WTC11 (cell line): ENCODE data around the gene ZNHIT1. TPM values are rescaled to one million over a fixed set of nuclear protein-coding genes. Genes with fewer than 3 reads are reported as not detected.

Experiments used
- ATAC-seq: fragments of 200-7000 bp; cut with Tn5 transposase; 2 replicates; pipeline ENCODE4 v1.10.0; 2021; ENCODE audit warnings: mild to moderate bottlenecking, moderate library complexity
- CTCF ChIA-PET: fragments of 300-600 bp; sonication (Branson Sonifier 250); formaldehyde crosslinking; loops from one replicate; lab custom pipeline; 2021; ENCODE audit warnings: antibody characterized with exemption; lab: Charles Lee
- POLR2A ChIA-PET: fragments of 350-600 bp; sonication (Branson Sonifier 250); formaldehyde crosslinking; loops from one replicate; lab custom pipeline; 2021; ENCODE audit warnings: antibody characterized with exemption; lab: Charles Lee
- DNase-seq: peaks from one replicate; pipeline ENCODE4 v3.0.0; 2021; ENCODE audit warnings: low spot score
- H3K27ac Mint-ChIP-seq: 2 replicates; pipeline ENCODE4 v1.8.0; 2021; ENCODE audit warnings: mixed read lengths
- H3K27me3 Mint-ChIP-seq: 2 replicates; pipeline ENCODE4 v1.8.0; 2021; ENCODE audit warnings: low read depth, mild to moderate bottlenecking, moderate library complexity, mixed read lengths
- H3K36me3 Mint-ChIP-seq: 2 replicates; pipeline ENCODE4 v1.8.0; 2021; ENCODE audit warnings: mixed read lengths
- H3K4me1 Mint-ChIP-seq: 2 replicates; pipeline ENCODE4 v1.8.0; 2022; ENCODE audit warnings: mixed read lengths
- H3K4me3 Mint-ChIP-seq: 2 replicates; pipeline ENCODE4 v1.8.0; 2021; ENCODE audit warnings: mild to moderate bottlenecking, moderate library complexity, mixed read lengths
- H3K9me3 Mint-ChIP-seq: 2 replicates; pipeline ENCODE4 v1.8.0; 2021; ENCODE audit warnings: mixed read lengths
- CTCF ChIP-seq: fragments of 200-600 bp; IDR thresholded peaks from 2 replicates; pipeline ENCODE4 v1.8.0; 2022; ENCODE audit warnings: antibody characterized with exemption
- E2F5 ChIP-seq: sonication (generic); formaldehyde crosslinking; IDR thresholded peaks from 2 replicates; pipeline ENCODE4 v1.8.1; 2022; ENCODE audit warnings: mild to moderate bottlenecking, moderate library complexity, missing genetic modification reagents
- ERG ChIP-seq: fragments of 250-450 bp; sonication (Bioruptor Pico); IDR thresholded peaks from 2 replicates; pipeline ENCODE4 v1.8.0; 2021; ENCODE audit warnings: mild to moderate bottlenecking
- ESRRA ChIP-seq: sonication (generic); formaldehyde crosslinking; IDR thresholded peaks from 2 replicates; pipeline ENCODE4 v1.8.1; 2022; ENCODE audit warnings: mild to moderate bottlenecking, missing genetic modification reagents, borderline replicate concordance
- ETV6 ChIP-seq: sonication (generic); formaldehyde crosslinking; IDR thresholded peaks from 2 replicates; pipeline ENCODE4 v1.8.1; 2022; ENCODE audit warnings: mild to moderate bottlenecking, missing genetic modification reagents
- FOXP1 ChIP-seq: sonication (generic); formaldehyde crosslinking; IDR thresholded peaks from 2 replicates; pipeline ENCODE4 v1.8.0; 2022; ENCODE audit warnings: missing genetic modification reagents, mild to moderate bottlenecking, moderate library complexity, borderline replicate concordance
- GABPB1 ChIP-seq: sonication (generic); formaldehyde crosslinking; IDR thresholded peaks from 2 replicates; pipeline ENCODE4 v1.8.1; 2023; ENCODE audit warnings: mild to moderate bottlenecking, missing genetic modification reagents
- IRF1 ChIP-seq: sonication (generic); formaldehyde crosslinking; IDR thresholded peaks from 2 replicates; pipeline ENCODE4 v1.8.0; 2023; ENCODE audit warnings: missing genetic modification reagents
- JUN ChIP-seq: sonication (generic); formaldehyde crosslinking; IDR thresholded peaks from 2 replicates; pipeline ENCODE4 v1.8.0; 2023; ENCODE audit warnings: mild to moderate bottlenecking, missing genetic modification reagents
- MLX ChIP-seq: sonication (generic); formaldehyde crosslinking; IDR thresholded peaks from 2 replicates; pipeline ENCODE4 v1.8.1; 2023; ENCODE audit warnings: mild to moderate bottlenecking, missing genetic modification reagents, moderate library complexity
- NFYB ChIP-seq: sonication (generic); formaldehyde crosslinking; conservative IDR thresholded peaks from 2 replicates; pipeline ENCODE4 v1.8.0; 2022; ENCODE audit warnings: low read depth, missing genetic modification reagents
- NR1H2 ChIP-seq: sonication (generic); formaldehyde crosslinking; IDR thresholded peaks from 2 replicates; pipeline ENCODE4 v1.9.0; 2021; ENCODE audit warnings: mild to moderate bottlenecking, moderate library complexity, missing genetic modification reagents
- NR2C2 ChIP-seq: sonication (generic); formaldehyde crosslinking; IDR thresholded peaks from 2 replicates; pipeline ENCODE4 v1.8.0; 2022; ENCODE audit warnings: mild to moderate bottlenecking, missing genetic modification reagents
- NR3C1 ChIP-seq: sonication (generic); formaldehyde crosslinking; conservative IDR thresholded peaks from 2 replicates; pipeline ENCODE4 v1.8.1; 2023; ENCODE audit warnings: low read depth, mild to moderate bottlenecking, missing genetic modification reagents
- OVOL2 ChIP-seq: fragments of 250-450 bp; sonication (Bioruptor Pico); IDR thresholded peaks from 2 replicates; pipeline ENCODE4 v1.9.0; 2021; ENCODE audit warnings: mild to moderate bottlenecking, borderline replicate concordance
- RELA ChIP-seq: sonication (generic); formaldehyde crosslinking; IDR thresholded peaks from 2 replicates; pipeline ENCODE4 v1.8.1; 2022; ENCODE audit warnings: missing genetic modification reagents, mild to moderate bottlenecking, borderline replicate concordance
- RORB ChIP-seq: fragments of 250-450 bp; sonication (Bioruptor Pico); IDR thresholded peaks from 2 replicates; pipeline ENCODE4 v1.9.0; 2021; ENCODE audit warnings: mild to moderate bottlenecking
- SMAD3 ChIP-seq: sonication (generic); formaldehyde crosslinking; IDR thresholded peaks from 2 replicates; pipeline ENCODE4 v1.8.0; 2022; ENCODE audit warnings: missing genetic modification reagents, mild to moderate bottlenecking, borderline replicate concordance
- TEAD4 ChIP-seq: sonication (generic); formaldehyde crosslinking; IDR thresholded peaks from 2 replicates; pipeline ENCODE4 v1.8.0; 2022; ENCODE audit warnings: mild to moderate bottlenecking, missing genetic modification reagents
- ZBTB21 ChIP-seq: sonication (generic); formaldehyde crosslinking; IDR thresholded peaks from 2 replicates; pipeline ENCODE4 v1.8.1; 2023; ENCODE audit warnings: mild to moderate bottlenecking, missing genetic modification reagents, borderline replicate concordance
- ZNF232 ChIP-seq: sonication (generic); formaldehyde crosslinking; IDR thresholded peaks from 2 replicates; pipeline ENCODE4 v1.8.0; 2022; ENCODE audit warnings: mild to moderate bottlenecking, missing genetic modification reagents
- ZNF396 ChIP-seq: fragments of 250-450 bp; sonication (Bioruptor Pico); IDR thresholded peaks from 2 replicates; pipeline ENCODE4 v1.8.0; 2021; ENCODE audit warnings: mild to moderate bottlenecking, moderate library complexity, borderline replicate concordance
- ZNF416 ChIP-seq: fragments of 250-450 bp; sonication (Bioruptor Pico); IDR thresholded peaks from 2 replicates; pipeline ENCODE4 v1.9.0; 2021; ENCODE audit warnings: mild to moderate bottlenecking, inconsistent platforms
- ZNF671 ChIP-seq: fragments of 250-450 bp; sonication (Bioruptor Pico); IDR thresholded peaks from 2 replicates; pipeline ENCODE4 v1.8.0; 2021; ENCODE audit warnings: mild to moderate bottlenecking
- total RNA-seq: library from RNA; stranded (reverse); gene quantifications from 3 replicates; pipeline ENCODE4 v1.2.3, GENCODE V29; 2021
- TF ChIP-seq, protein P1 (sequence below): sonication (generic); formaldehyde crosslinking; IDR thresholded peaks from 2 replicates; pipeline ENCODE4 v1.8.0; 2023; ENCODE audit warnings: mild to moderate bottlenecking, missing genetic modification reagents
- TF ChIP-seq, protein P2 (sequence below): sonication (generic); formaldehyde crosslinking; IDR thresholded peaks from 2 replicates; pipeline ENCODE4 v1.8.0; 2022; ENCODE audit warnings: mild to moderate bottlenecking, missing genetic modification reagents

ZNHIT1 gene
- total RNA-seq, 1 experiment from 2014 or later: 63.9 TPM

GRCh38 chr7:101243646-101244374 is 25.8 kb downstream of the ZNHIT1 start (continued):
- TF ChIP-seq CTCF: peak; percentile 91
- TF ChIP-seq, protein P1, sequence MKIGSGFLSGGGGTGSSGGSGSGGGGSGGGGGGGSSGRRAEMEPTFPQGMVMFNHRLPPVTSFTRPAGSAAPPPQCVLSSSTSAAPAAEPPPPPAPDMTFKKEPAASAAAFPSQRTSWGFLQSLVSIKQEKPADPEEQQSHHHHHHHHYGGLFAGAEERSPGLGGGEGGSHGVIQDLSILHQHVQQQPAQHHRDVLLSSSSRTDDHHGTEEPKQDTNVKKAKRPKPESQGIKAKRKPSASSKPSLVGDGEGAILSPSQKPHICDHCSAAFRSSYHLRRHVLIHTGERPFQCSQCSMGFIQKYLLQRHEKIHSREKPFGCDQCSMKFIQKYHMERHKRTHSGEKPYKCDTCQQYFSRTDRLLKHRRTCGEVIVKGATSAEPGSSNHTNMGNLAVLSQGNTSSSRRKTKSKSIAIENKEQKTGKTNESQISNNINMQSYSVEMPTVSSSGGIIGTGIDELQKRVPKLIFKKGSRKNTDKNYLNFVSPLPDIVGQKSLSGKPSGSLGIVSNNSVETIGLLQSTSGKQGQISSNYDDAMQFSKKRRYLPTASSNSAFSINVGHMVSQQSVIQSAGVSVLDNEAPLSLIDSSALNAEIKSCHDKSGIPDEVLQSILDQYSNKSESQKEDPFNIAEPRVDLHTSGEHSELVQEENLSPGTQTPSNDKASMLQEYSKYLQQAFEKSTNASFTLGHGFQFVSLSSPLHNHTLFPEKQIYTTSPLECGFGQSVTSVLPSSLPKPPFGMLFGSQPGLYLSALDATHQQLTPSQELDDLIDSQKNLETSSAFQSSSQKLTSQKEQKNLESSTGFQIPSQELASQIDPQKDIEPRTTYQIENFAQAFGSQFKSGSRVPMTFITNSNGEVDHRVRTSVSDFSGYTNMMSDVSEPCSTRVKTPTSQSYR (CRISPR knock-in tag): no peak
- TF ChIP-seq ETV6 (CRISPR knock-in tag): peak; percentile 57; the same call in 1 of the 2 replicates
- TF ChIP-seq, all 79 proteins: peak for 6

DNA sequence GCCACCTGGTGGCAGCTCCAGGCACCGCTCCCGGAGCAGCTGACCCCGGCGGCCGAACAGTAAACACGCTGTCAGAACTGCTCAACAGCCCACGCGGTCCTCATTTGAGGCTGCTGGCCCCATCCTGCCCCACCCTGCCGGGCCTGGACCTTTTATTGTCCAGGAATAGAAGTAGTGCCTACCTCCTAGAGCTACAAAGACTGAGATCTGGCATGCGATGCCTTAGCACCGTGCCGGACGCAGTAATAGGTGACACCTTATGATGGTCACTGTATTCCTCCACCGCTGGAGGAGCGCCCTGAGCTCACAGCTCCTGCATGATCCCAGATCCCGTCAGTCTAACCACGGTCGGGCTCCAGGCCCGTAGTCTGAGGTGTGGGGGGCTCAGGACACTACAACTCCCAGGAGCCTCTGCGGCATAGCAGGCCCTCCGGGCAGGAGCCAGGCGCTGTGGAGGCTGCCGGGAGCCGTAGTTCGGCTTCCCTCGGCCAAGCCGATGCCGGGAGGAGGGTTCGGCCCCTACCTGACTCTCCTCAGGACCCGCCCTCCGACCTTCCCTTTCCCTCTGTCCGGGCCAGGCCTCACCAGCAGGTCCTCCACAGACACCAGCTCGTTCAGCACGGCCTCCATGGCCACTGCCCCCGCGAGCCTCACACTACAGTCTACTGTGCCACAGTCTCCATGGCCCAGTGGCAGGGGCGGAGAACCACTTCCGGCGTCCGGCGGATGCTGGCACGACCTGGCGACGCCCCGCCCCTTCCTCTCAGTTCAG is 26.6 kb downstream of the ZNHIT1 start, which contains the start of gene FIS1:
Gene FIS1 (minus strand): TSS at position 707 of the 772 bp plus-strand sequence. CDS start 77 bp downstream, at position 630.
- ATAC-seq (peak; percentile 93), DNase-seq (peak; percentile 95)
- peak within 1 kb of the TSS; percentile 98 for H3K27ac Mint-ChIP-seq
- peaks cover 21% of the 10 kb centered on the region for H3K4me1 Mint-ChIP-seq
- POLR2A ChIA-PET: interaction anchor here (0.6 to 2.5 kb wide), 3 partner anchors 10 to 66 kb away, joined by 4 to 13 read pairs (median 10); partner anchors contain the start of gene ZNHIT1
- no peaks in the 10 kb centered on the region for H3K9me3 Mint-ChIP-seq
- H3K36me3 Mint-ChIP-seq: peaks cover 16% of the 10 kb centered on the region
- CTCF ChIA-PET: interaction anchor here (0.6 to 4.4 kb wide), 32 partner anchors 8 to 350 kb away, joined by 3 to 62 read pairs (median 5); partner anchors contain the start of genes PLOD3, VGF and ZNHIT1
- peak within 1 kb of the TSS; percentile 96 for H3K4me3 Mint-ChIP-seq
- no peaks in the 10 kb centered on the region for H3K27me3 Mint-ChIP-seq
- TF ChIP-seq TEAD4 (CRISPR knock-in tag): no peak
- TF ChIP-seq RELA (CRISPR knock-in tag): peak; percentile 44; the same call in 1 of the 2 replicates
- TF ChIP-seq RORB (CRISPR knock-in tag): no peak
- TF ChIP-seq SMAD3 (CRISPR knock-in tag): no peak
- 0 out of 2 replicates have a peak, but pooled peaks have one; percentile 26 for TF ChIP-seq ESRRA (CRISPR knock-in tag)
- TF ChIP-seq NFYB (CRISPR knock-in tag): no peak
- no peak for TF ChIP-seq NR1H2 (CRISPR knock-in tag)
- TF ChIP-seq ZNF396: no peak
- no peak for TF ChIP-seq FOXP1 (CRISPR knock-in tag)
- TF ChIP-seq JUN (CRISPR knock-in tag): no peak
- TF ChIP-seq, protein P2, sequence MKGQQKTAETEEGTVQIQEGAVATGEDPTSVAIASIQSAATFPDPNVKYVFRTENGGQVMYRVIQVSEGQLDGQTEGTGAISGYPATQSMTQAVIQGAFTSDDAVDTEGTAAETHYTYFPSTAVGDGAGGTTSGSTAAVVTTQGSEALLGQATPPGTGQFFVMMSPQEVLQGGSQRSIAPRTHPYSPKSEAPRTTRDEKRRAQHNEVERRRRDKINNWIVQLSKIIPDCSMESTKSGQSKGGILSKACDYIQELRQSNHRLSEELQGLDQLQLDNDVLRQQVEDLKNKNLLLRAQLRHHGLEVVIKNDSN (CRISPR knock-in tag): no peak; the same call in 1 of the 2 replicates
- TF ChIP-seq ZNF416 (CRISPR knock-in tag): no peak
- no peak for TF ChIP-seq E2F5 (CRISPR knock-in tag)
- no peak for TF ChIP-seq NR2C2 (CRISPR knock-in tag)
- TF ChIP-seq ZNF232: no peak; the same call in 1 of the 2 replicates
- no peak for TF ChIP-seq MLX (CRISPR knock-in tag)
- TF ChIP-seq NR3C1 (CRISPR knock-in tag): no peak
- peak; percentile 75; the same call in 1 of the 2 replicates for TF ChIP-seq ERG
- no peak for TF ChIP-seq OVOL2
- TF ChIP-seq GABPB1 (CRISPR knock-in tag): peak; percentile 71
- no peak for TF ChIP-seq ZBTB21 (CRISPR knock-in tag)
- no peak for TF ChIP-seq IRF1 (CRISPR knock-in tag)
- TF ChIP-seq ZNF671: no peak
